SU-DHL-6 (cell line): ENCODE measurements around the gene C2CD2.

Experiments used
- EZH2phosphoT487 ChIP-seq: fragments of 200-600 bp; sonication (generic), shearing (Covaris generic); conservative IDR thresholded peaks from 2 replicates; pipeline ENCODE4 v1.6.1; 2018; ENCODE audit warnings: mild to moderate bottlenecking, antibody characterized with exemption, low read length, moderate library complexity, mixed read lengths
- TF ChIP-seq, protein P1 (sequence below): fragments of 200-600 bp; sonication (generic); IDR thresholded peaks from one replicate; pipeline ENCODE4 v1.5.1; 2017; ENCODE audit warnings: antibody characterized with exemption, mild to moderate bottlenecking, low read length, moderate library complexity; ENCODE audit not compliant: insufficient read depth, poor library complexity, severe bottlenecking

DNA sequence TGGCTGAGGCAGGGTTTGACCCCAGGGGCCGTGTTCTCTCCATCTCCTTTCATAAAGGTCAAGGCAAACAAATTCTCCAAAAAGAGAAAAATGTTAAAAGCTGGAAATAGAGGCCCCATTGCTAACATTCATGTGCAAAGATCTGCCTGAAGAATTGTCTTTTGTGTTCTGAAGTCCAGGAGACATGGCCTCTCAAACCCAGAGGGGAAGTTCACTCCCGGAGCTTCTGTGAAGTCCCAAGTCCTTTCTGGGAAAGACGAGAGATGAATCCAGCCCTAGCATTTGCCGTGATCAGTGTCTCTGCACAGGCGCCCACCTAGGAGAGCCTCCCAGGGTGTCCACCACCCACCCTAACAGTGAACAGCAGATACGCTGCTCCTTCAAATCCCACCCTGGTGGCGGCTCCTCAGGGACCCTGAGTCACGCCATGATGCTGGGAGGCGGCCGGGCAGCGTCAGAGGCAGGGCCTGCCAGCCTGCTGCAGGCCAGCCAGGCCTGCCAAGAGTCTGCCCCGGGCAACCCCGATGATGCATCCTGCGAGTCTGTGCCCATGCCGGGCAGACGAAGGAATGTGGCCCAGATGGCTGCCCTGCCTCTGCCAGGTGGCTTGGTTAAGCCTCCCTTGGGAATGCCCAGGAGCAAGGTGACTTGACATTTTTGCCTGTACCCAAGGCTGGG, 5.2 kb upstream of the C2CD2 start:
- TF ChIP-seq, protein P1, sequence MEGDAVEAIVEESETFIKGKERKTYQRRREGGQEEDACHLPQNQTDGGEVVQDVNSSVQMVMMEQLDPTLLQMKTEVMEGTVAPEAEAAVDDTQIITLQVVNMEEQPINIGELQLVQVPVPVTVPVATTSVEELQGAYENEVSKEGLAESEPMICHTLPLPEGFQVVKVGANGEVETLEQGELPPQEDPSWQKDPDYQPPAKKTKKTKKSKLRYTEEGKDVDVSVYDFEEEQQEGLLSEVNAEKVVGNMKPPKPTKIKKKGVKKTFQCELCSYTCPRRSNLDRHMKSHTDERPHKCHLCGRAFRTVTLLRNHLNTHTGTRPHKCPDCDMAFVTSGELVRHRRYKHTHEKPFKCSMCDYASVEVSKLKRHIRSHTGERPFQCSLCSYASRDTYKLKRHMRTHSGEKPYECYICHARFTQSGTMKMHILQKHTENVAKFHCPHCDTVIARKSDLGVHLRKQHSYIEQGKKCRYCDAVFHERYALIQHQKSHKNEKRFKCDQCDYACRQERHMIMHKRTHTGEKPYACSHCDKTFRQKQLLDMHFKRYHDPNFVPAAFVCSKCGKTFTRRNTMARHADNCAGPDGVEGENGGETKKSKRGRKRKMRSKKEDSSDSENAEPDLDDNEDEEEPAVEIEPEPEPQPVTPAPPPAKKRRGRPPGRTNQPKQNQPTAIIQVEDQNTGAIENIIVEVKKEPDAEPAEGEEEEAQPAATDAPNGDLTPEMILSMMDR: no peak
- TF ChIP-seq EZH2phosphoT487: no peak
